ENCODE data around the gene RGL1.
"Not testable (repeated sequence)": the region's sequence is repeated elsewhere in the genome, so short reads cannot be mapped to it uniquely, and the experiment has no call there.

RGL1 gene

DNA sequence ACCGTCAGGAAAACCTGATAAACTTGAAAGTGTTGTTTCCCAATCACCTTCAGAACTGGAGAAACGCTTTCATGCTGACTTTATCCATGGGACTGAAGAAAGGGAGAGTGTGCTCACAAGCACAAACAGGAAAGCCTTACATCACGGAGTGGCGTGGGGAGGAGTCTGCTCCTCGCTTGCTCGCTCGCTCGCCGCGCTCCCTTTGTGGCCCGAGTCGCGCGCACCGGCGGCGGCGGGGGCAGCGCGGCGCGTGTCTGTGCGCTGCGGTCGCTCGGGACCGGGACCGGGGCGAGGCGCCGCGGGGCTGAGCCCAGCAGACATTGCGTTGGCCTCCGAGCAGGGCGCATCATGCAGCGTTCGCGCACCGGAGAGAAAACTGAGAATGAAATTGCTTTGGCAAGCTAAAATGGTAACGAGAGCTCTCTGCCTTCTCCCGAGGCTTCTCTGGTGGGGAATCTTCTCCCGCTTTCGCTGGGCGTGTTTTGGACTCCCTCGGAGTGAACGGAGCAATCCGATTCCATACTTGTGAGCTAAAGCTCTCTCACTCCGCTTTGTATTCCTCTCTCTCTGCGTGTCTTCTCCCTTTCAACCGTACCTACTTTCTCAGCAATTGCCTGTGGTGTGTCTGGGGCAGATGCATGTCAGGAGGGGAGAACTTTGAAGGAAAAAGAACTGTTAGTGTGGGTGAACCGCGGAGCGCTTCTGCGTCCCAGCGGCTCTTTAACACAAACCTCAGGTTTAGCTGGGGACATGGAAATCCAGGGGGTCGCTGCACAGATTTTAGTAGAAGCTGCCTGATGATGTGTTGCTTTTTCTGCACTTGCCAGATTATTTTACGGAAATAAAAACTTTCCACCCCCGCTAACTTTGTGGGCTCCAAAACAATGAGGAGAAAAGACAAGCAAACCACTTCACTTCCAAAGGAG, at the start of gene RGL1:
Gene RGL1 (plus strand): TSS at position 205 of the 926 bp plus-strand sequence. CDS start 178 bp downstream, at position 383.
- peak; percentile 46 for DNase-seq

DNA sequence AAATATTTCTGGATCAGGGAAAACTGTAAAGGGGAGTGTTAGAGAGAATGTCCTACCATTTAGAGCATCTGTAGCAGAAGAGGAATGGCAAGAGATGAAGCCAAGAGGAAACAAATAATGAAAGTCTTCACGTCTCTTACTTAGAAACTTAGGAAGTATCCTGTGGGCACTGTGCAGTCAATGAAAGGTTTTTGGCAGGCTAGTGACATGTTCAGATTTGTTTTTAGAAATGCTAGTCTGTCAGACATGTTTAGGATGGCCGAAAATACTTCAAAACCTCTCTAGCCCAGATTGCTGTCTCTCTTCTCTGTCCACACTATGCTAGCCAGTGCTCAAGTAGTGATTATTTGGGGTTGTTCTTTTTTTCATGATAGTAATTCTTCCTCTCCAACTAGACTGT, 48.6 kb upstream of the RGL1 start:
- DNase-seq = no peak

DNA sequence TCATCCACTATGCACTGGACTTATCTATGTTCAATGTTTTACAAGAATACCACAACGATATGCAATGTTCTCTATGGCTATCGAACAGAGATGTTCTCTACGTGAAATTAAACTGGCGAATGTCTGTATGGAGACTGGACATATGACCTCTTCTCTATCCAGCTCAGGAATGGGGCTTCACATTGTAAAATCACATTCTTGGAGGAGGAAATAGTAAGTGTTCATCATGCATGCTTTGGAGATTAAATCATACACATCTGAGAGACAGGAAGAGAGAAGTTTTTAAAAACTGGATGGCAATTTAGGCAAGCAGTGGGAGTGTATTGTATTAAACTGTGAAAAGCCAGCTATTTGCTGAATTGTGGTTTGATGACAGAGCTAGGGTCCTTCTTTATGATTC, 47.9 kb upstream of the RGL1 start:
- no peak for DNase-seq

DNA sequence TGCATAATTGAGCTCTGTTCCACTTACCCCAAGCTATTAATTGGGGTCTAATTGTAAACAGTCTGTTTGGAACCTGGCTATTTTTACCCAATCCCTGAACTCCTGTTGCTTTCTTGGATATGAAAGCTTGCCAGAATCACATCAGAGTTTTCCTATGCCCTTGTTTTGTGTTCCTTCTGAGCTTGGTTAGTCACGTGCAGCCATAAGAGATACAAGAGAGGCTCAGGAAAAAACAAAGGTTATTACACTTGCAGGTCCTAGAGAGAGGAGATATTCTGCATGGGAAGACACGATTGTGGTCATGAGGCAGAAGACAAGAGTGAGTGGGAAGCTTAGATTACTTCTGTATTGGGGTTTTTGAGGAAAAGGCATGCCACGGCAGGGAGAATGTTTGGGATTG, 46.0 kb upstream of the RGL1 start:
- no peak for DNase-seq

DNA sequence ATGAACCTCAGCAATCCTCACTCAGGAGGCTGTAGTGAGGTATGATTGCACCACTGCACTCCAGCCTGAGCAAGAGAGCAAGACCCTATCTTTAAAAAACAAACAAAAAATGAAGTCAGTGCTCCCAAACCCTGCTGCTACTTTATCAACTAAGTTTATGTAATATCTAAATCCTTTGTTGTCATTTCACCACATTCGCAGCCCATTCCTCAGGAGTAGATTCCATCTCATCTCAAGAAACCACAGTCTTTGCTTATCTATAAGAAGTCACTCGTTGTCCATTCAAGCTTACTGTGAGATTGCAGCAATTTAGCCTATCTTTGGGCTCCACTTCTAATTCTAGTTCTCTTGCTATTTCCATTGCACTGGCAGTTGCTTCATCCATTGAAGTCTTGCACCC, 44.3 kb upstream of the RGL1 start:
- no peak for DNase-seq

DNA sequence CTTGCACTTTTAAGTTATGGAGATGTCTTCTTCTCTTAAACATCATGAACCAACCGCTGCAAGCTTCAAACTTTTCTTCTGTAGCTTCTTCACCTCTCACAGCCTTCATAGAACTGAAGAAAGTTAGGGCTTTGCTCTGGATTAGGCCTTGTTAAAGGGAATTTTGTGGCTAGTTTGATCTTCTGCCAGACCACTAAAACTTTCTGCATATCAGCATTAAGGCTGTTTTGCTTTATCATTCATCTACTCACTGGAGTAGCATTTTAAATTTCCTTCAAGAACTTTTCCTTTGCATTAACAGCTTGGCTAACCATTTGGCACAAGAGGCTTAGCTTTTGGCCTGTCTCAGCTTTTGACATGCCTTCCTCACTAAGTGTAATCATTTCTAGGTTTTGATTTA, 43.0 kb upstream of the RGL1 start:
- no peak for DNase-seq

DNA sequence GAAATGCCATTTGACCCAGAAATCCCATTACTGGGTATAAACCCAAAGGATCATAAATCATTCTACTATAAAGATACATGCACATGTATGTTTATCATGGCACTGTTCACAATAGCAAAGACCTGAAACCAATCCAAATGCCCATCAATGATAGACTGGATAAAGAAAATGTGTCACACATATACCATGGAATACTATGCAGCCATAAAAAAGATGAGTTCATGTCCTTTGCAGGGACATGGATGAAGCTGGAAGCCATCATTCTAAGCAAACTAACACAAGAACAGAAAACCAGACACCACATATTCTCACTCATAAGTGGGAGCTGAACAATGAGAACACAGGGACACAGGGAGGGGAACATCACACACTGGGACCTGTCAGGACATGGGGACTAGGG, 42.1 kb upstream of the RGL1 start:
- DNase-seq = not testable (repeated sequence)

DNA sequence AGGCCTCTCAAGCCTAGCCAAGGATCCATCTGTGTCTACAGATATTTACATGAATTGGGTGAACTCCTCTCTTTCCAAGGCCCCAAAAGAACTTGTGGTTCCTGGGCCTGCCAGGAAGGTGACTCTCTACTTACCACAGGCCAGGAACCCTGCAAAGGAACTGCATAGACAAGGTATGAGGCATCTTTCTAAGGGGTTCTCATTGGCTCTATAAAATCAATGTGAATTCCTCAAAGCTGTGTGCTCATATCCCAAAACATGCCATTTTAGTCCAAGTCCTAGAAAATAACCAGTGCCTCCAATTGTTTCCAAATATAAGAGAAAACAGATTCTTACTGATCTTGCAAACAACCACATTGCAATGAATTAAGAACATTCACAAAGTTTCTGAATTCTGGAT, 39.9 kb upstream of the RGL1 start:
- DNase-seq = no peak

DNA sequence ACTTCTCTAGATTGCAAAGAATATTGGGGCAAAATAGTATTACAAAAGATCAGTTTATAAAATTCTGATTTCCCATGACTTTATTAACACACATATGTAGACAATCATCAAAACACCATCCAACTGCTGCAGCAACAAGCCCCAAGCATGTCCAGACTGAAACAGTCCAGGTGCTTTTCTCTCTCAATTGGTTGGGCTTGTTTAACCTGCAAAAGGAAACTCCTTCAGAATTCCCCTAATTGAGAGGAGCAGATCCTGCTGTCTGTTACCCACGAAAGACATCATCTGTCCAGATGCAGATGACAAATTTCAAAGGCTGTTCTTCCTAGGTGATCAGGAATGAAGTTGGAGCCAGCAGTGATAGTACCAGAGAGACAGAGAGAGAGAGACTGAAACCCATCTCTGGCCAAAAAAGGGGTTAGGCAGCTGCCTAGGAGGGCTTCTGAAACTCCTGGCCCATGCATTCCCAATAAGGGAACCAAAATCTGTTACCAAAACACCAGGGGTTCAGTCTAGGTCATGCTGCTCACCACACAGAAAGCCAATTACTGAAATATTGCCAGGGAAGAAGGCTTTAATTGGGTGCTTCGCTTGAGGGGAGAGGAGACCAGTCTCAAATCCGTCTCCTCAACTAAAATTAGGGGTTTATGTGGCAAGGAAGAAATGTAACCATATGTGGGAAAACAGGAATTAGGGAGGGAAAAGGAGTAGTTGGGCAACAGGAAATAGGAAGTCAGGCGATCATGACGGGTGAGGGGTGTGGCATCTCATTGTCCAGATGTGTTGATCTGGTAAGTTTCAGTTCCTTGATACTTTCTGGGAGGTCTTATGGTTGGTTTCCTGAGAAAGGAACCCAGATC, 34.7 kb upstream of the RGL1 start:
- no peak for DNase-seq

DNA sequence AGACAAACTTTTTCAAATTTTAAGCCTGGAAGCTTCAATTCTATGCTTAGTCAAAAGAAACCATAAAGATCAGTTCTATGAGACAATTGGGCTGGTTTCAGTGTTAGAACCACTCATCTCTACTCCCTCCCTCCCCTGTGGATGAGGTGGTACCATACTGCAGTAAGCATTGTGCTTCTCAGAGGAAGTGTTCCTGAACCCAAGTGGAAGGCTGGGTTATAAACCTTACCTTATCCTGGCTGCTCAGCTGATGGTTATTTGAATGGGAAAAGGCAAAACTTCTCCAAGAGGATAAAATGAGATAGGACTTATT, 34.1 kb upstream of the RGL1 start:
- DNase-seq = no peak

DNA sequence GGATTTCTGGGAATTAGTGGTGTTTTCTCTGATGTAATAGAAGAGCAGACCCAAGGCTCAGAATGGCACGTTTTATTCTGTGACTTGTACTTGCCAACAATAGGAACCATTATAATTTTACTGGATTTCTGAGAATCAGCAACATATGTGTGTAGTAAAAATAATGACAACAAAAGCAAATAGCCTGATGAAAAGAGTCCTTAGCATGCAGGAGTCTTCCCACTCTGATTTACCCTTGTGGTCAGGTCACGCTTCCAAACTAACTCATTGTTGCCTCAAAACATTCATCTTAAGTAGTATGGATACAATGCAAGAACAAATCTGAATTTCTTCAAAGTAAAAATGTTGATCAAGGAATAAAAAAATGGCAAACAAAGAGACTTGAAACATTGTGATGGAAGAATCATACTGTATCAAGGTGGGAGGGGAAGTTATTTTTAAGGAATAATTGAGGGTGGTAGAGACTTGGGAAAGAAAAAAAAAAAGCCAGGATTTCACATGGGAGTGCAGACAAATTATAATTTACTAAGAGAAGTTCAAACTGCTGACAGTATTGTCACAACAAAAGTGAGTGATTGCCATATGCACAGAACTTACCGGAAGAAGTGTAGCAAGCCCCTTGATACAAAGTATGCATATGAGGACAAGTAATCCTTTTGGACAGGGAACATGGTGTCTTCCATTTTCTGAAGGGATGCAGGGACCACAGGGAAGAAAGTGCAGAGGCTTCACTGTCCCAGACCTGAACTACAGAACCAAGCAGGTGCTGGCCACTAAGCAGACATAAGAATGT, 31.2 kb upstream of the RGL1 start:
- DNase-seq = no peak

DNA sequence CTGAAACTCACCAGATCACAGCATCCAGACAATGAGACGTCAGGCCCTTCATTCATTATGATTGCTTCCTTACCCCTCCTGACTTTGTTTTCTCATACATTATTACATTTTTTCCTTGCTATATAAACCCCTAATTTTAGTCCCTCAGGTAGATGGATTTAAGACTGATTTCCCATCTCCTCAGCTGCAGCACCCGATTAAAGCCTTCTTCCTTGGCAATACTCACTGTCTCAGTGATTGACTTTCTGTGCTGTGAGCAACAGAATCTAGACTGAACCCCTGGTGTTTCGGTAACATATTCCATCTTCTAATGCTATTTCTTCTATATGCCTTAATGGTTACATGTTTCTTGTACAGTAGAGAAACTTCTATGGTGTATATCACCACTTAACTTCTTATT, 30.0 kb upstream of the RGL1 start:
- no peak for DNase-seq

DNA sequence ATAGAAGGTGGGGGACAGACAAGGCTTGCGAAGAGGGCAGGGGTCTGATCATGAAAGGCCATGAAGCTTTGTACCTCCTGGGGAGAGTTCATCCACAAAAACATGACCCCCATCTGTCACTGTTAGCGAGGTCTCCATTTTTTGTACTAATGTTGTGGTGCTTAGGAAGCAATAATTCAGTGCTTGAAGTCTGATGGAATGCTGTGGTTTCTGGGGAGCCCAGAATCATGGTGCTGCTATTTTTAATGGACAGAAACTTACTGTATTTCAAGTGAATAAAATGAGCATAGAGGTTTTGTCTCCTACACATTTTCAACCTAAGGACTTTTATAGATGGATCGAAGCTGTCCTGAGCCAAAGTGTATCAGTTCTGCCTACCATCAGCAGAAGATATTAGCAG, 28.2 kb upstream of the RGL1 start:
- no peak for DNase-seq

DNA sequence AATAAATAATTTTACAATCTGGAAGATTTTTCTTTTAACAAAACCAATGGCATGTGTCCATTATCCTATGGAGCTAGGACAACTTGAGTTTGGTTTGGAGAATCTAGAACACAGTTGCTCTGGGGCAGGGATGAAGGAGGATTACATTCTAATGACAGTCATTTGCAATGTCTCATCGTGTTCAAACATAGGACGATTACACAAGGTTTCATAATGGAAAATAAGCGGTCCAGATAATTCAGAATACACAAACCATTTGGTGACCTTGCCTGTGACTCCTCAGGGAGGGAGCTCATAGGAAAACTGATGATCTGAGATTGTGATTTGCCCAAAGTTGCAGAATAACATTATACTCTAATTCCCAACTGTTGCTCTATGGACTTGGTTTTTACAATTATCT, 27.6 kb upstream of the RGL1 start:
- no peak for DNase-seq

DNA sequence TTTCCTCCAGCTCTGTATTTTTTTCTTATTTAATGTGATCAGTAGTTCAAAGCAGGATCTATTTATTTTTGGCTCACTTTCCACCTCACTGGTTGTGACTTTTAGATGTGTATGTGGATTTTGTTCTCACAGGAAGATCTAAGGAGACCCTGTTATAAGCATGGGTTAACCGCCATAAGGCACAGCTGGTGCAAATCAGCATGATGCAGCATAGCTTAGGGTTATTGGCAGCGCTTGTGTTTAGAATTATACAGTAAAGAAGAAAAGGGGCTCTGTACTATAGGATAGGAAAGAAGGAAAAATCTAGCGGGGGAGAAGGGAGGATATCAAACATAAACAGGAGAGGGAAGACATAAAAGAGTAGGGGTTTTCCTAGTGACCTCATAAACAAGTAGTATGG, 26.9 kb upstream of the RGL1 start:
- no peak for DNase-seq

DNA sequence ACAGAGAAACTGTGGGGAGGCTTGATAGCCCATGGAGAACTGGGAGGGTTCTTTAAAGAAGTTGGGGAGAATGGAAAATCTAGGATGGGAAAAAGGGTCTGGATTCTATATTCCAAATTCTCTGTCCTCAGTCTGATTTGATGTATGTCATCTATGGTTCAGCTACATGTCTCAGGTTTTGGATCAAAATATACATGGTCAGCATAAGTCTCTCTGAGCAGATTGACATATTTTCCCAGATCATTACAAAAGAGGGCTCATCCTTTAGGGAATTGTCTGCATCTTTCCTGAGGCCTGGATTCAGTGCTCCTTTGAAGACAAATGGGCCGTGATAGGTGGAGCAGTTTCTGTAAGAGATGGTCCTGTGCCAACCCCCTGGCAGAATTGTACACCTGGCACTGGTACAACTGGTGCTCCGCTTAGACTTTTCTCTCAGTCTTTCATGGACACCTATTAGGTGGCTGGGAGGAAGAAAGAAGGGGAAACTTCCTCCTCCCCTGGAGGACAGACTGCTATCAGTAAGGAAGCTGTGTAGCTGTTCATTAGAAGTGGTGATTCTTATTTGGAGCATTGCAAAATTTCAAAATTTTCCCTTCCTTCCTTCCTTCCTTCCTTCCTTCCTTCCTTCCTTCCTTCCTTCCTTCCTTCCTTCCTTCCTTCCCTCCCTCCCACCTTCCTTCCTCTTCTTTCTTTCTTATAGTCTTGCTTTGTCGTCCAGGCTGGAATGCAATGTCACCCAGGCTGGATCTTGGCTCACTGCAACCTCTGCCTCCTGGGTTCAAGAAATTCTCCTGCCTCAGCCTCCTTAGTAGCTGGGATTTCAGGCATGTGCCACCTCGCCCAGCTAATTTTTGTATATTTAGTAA, 26.1 kb upstream of the RGL1 start:
- no peak for DNase-seq

DNA sequence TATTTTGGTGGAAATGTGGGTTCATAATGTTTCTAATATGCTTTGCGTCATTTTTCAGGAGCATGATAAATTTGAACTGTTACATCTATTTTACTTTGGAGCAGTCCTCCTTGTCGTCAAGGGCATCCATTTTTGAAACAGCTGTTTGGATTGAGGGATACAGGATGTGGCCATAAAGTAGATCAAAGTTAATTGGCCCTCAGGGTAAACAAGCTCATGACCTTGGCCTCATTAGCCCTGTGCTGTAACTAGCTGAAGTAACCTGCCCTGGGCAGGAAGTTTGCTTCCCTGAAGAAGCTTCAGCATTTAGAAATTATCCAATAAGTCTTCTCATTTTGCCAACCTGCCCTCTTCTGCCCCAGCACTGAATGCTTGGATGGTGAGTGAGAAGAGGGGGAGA, 24.8 kb upstream of the RGL1 start:
- no peak for DNase-seq

DNA sequence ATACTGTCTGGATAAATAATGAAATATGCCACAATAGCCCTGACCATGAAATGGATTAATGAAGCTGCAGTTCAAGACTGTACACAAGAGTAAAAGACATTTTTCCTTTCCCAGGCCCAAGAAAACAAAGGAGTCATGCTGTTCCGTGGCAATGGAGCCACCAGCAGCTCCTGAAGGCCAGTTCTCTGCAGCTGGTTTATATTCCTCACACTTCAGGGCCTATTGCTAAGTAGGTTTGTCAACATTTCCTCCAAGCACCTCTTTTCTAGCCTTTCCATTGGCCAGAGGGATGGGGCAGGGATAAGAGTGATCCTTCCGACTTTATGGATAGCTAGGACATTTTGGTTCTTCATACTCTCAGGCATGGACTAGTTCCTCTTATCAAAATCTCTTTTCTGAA, 24.2 kb upstream of the RGL1 start:
- no peak for DNase-seq

DNA sequence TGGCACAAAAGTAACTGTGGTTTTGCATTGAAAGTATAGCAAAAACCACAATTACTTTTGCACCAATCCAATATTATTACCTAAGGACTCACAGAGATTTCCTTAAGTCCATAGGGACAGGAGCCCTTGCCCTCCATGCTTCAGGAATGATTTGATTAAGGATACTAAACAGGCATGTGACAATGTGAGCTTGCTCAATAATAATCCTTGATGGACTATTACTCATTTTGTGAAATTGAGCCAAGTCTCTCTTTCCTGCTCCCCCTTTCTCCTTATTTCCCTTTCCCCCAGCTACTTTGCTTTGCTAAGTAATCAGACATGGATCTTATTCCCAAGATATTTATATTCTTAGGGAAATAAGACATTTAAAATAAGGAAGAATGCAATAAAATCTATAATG, 21.6 kb upstream of the RGL1 start:
- no peak for DNase-seq

DNA sequence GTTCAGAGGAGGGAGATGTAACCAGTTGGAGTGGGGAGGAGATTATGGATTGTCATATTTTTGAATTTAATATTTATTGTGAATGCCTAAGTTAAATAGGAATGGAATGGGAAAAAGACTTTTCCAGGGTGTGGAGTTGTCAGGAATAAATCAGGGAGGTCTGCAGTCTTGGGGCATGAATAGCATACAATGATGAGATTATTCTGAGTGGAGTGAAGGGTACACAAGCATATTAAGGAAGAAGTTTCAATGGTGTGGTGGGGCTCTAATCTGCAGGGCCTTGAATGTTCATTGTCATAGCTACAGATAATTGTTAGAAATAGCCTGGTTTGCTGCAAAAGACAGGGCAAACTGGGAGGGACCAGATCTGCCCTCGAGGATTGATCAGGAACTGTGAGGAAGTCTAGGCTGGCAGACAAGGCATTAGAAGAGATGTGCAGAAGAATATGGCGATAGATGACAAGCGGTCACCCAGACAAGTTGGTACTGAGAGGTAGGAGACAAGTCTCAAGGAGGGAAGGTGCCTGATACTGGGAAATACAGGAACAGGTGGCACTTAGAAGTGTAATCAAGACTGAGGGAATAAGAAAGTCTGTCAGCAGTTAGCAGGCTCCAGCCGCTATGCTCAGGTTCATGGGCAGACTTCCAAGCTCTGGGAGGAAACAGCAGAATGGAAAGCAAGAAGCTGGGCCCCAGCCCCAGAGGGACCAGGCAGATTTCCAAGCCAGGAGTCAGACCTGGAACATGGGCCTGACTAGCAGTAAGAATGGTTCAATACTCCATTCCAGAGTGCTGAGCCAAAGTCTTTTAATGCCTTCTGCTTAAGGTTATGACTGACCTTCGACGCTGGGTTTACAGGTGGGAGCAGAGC, 20.9 kb upstream of the RGL1 start:
- DNase-seq = no peak

DNA sequence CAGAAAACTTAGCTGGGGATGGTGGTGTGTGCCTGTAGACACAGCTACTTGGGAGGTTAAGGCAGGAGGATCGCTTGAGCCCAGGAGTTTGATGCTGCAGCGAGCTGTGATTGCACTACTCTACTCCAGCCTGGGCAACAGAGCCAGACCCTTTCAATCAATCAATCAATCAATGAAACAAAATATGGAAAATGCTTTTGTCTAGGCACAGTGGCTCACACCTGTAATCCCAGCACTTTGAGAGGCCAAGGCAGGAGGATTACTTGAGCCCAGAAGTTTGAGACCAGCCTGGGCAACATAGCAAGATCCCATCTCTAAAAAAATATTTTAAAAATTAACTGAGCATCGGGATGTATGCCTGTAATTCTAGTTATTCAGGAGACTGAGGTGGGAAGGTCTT, 19.0 kb upstream of the RGL1 start:
- not testable (repeated sequence) for DNase-seq
